ENCODE measurements around the gene CLEC2L. TPM values are rescaled to one million over a fixed set of nuclear protein-coding genes. Genes with fewer than 3 reads are reported as not detected.

The CLEC2L gene
- total and polyA plus RNA-seq, 2 donors (not counting 1 experiment from before 2014, with no cell fraction given), result not detected

DNA sequence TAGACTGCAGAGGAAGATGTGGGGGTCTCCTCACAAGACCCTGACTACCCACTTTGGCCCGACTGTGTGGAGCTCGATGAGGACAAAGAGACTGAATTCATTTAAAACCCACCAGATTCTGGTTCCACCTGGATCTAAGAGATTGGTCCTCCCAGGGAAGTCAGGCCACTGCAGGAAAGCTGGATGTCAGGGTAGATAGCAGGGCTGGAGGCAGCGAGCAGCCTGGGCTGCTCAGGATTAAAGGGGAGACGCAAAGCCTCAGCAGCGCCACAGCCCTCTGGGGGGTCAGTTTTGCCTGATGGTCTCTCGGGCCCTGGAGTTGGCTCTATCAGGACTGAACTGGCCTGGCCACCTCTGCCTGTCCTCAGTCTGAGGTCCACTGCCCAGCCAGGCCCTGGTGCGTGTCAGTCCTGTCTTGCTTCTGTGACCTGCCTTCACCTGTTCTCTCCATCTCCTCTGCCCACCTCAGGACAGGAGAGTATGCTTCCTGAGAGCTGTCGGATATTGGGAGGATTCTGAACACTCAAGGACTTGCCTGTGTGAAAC lies 27.8 kb upstream of the CLEC2L start:
- DNase-seq (ENCODE audit: low read depth in 2 of 2), result no peak
- H2AFZ ChIP-seq (ENCODE audit: low read length), result no peak overlapping the region
- H3K27ac ChIP-seq (ENCODE audit: insufficient read depth, low read length), result no peak overlapping the region
- H3K4me3 ChIP-seq (replicated peaks in 1 of 4; ENCODE audit: control extremely low read depth in 1 of 4, insufficient read depth in 1 of 4, low read depth in 3 of 4, low read length in 4 of 4), result no peak overlapping the region
- TF ChIP-seq, protein P1, sequence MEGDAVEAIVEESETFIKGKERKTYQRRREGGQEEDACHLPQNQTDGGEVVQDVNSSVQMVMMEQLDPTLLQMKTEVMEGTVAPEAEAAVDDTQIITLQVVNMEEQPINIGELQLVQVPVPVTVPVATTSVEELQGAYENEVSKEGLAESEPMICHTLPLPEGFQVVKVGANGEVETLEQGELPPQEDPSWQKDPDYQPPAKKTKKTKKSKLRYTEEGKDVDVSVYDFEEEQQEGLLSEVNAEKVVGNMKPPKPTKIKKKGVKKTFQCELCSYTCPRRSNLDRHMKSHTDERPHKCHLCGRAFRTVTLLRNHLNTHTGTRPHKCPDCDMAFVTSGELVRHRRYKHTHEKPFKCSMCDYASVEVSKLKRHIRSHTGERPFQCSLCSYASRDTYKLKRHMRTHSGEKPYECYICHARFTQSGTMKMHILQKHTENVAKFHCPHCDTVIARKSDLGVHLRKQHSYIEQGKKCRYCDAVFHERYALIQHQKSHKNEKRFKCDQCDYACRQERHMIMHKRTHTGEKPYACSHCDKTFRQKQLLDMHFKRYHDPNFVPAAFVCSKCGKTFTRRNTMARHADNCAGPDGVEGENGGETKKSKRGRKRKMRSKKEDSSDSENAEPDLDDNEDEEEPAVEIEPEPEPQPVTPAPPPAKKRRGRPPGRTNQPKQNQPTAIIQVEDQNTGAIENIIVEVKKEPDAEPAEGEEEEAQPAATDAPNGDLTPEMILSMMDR (conservative IDR thresholded peaks at IDR 0.05 in 1 of 2, IDR thresholded peaks at IDR 0.05 in 1 of 2; ENCODE audit: low read depth in 1 of 2, low read length in 2 of 2), result no peak
- no peaks in the 10 kb centered on the region for H4K20me1 ChIP-seq (ENCODE audit: control insufficient read depth, extremely low read depth, insufficient read depth, low read length)
- no peak overlapping the region for H3K4me2 ChIP-seq (ENCODE audit: extremely low read depth, insufficient read depth, low read length)
- no peaks in the 10 kb centered on the region for H3K36me3 ChIP-seq (ENCODE audit: control insufficient read depth, insufficient read depth, low read length)
- no peaks in the 10 kb centered on the region for H3K79me2 ChIP-seq (ENCODE audit: control insufficient read depth, insufficient read depth, low read length)
- H3K27me3 ChIP-seq (ENCODE audit: control insufficient read depth, insufficient read depth, low read length), result peaks cover 5% of the 10 kb centered on the region
- no peak overlapping the region for H3K9ac ChIP-seq (ENCODE audit: insufficient read depth, low read length)
- no peaks in the 10 kb centered on the region for H3K4me1 ChIP-seq (ENCODE audit: control insufficient read depth, extremely low read depth, insufficient read depth, low read length)
- H3K9me3 ChIP-seq (ENCODE audit: control insufficient read depth, insufficient read depth, low read depth, low read length), result no peaks in the 10 kb centered on the region

DNA sequence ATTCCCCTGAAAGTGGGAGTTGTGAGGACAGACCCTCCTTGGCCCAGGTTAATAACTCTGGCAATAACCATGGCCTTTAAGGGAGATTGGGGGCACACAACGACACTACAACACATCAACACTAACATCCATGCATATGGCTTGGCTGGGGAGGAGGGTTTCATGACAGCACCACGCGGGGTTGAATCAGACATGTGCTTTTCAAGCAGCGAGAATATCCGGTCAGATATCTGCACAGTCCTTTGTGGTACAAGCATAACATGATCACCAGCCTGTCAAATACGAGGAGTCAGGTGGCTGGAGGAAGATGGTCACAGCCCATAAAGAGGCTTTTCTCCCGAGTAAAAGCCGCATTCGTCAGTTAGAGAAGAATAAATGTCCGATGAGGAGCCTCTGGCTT lies 27.0 kb upstream of the CLEC2L start:
- Histone ChIP-seq H4K20me1 (ENCODE audit: control insufficient read depth, extremely low read depth, insufficient read depth, low read length) (no peaks in the 10 kb centered on the region), H3K27ac (ENCODE audit: insufficient read depth, low read length) (no peak overlapping the region), H3K27me3 (ENCODE audit: control insufficient read depth, insufficient read depth, low read length) (peaks cover 5% of the 10 kb centered on the region), H3K4me1 (ENCODE audit: control insufficient read depth, extremely low read depth, insufficient read depth, low read length) (no peaks in the 10 kb centered on the region), H3K4me3 (replicated peaks in 1 of 4; ENCODE audit: control extremely low read depth in 1 of 4, insufficient read depth in 1 of 4, low read depth in 3 of 4, low read length in 4 of 4) (no peak overlapping the region), H3K9ac (ENCODE audit: insufficient read depth, low read length) (no peak overlapping the region), H3K36me3 (ENCODE audit: control insufficient read depth, insufficient read depth, low read length) (no peaks in the 10 kb centered on the region), H3K9me3 (ENCODE audit: control insufficient read depth, insufficient read depth, low read depth, low read length) (no peaks in the 10 kb centered on the region), H2AFZ (ENCODE audit: low read length) (no peak overlapping the region), H3K4me2 (ENCODE audit: extremely low read depth, insufficient read depth, low read length) (no peak overlapping the region), H3K79me2 (ENCODE audit: control insufficient read depth, insufficient read depth, low read length) (no peaks in the 10 kb centered on the region)
- TF ChIP-seq, protein P1 (conservative IDR thresholded peaks at IDR 0.05 in 1 of 2, IDR thresholded peaks at IDR 0.05 in 1 of 2; ENCODE audit: low read depth in 1 of 2, low read length in 2 of 2), result no peak
- no peak for TF ChIP-seq EZH2 (IDR thresholded peaks at IDR 0.05; ENCODE audit: low read length, missing control alignments)
- DNase-seq (ENCODE audit: low read depth in 2 of 2), result no peak

- Histone ChIP-seq H3K36me3 (ENCODE audit: control insufficient read depth, insufficient read depth, low read length) (no peaks in the 10 kb centered on the region), H3K27me3 (ENCODE audit: control insufficient read depth, insufficient read depth, low read length) (peaks cover 5% of the 10 kb centered on the region), H2AFZ (ENCODE audit: low read length) (no peak overlapping the region), H3K27ac (ENCODE audit: insufficient read depth, low read length) (no peak overlapping the region), H3K4me3 (replicated peaks in 1 of 4; ENCODE audit: control extremely low read depth in 1 of 4, insufficient read depth in 1 of 4, low read depth in 3 of 4, low read length in 4 of 4) (no peak overlapping the region), H3K9ac (ENCODE audit: insufficient read depth, low read length) (no peak overlapping the region), H4K20me1 (ENCODE audit: control insufficient read depth, extremely low read depth, insufficient read depth, low read length) (no peaks in the 10 kb centered on the region), H3K79me2 (ENCODE audit: control insufficient read depth, insufficient read depth, low read length) (no peaks in the 10 kb centered on the region), H3K4me2 (ENCODE audit: extremely low read depth, insufficient read depth, low read length) (no peak overlapping the region), H3K9me3 (ENCODE audit: control insufficient read depth, insufficient read depth, low read depth, low read length) (no peaks in the 10 kb centered on the region), H3K4me1 (ENCODE audit: control insufficient read depth, extremely low read depth, insufficient read depth, low read length) (no peaks in the 10 kb centered on the region)
- no peak for DNase-seq (ENCODE audit: low read depth in 2 of 2)
- TF ChIP-seq EZH2 (IDR thresholded peaks at IDR 0.05; ENCODE audit: low read length, missing control alignments), result no peak
- TF ChIP-seq, protein P1 (conservative IDR thresholded peaks at IDR 0.05 in 1 of 2, IDR thresholded peaks at IDR 0.05 in 1 of 2; ENCODE audit: low read depth in 1 of 2, low read length in 2 of 2), result no peak
Measured at GRCh38 chr7:139500770-139501138, 22.7 kb upstream of the CLEC2L start.
